Endothelial cell of umbilical vein (primary cell): ENCODE results near the gene GRXCR2. TPM values are rescaled to one million over a fixed set of nuclear protein-coding genes. Genes with fewer than 3 reads are reported as not detected.

Source experiments
- BruUV-seq: library from RNA; stranded (reverse); fragments of 400-500 nt; replicated peaks from 2 replicates; lab custom pipeline; 2021; lab: Mats Ljungman, UMichigan
- CTCF ChIA-PET: fragments of 300-600, 350-600 bp; sonication (Branson Sonifier 250); formaldehyde crosslinking; loops from one replicate; lab custom pipeline; 2021; ENCODE audit warnings: antibody characterized with exemption, inconsistent platforms; lab: Charles Lee
- POLR2A ChIA-PET: fragments of 300-600, 350-600 bp; sonication (Branson Sonifier 250); formaldehyde crosslinking; loops from one replicate; lab custom pipeline; 2021; ENCODE audit warnings: antibody characterized with exemption, inconsistent platforms; lab: Charles Lee
- DNase-seq: peaks from one replicate; pipeline ENCODE4 v3.0.0-alpha.2; 2011; ENCODE audit warnings: low read depth, low spot score
- FAIRE-seq: peaks from 2 replicates; lab custom pipeline; 2011; peaks lifted over from hg19 to GRCh38; lab: Jason Lieb, UNC
- H2AFZ ChIP-seq: 2 replicates; pipeline ENCODE4 v1.6.0; 2012; ENCODE audit warnings: low read depth, low read length, control low read depth, inconsistent platforms
- H3K27ac ChIP-seq: 2 replicates; pipeline ENCODE4 v1.5.1; 2011; ENCODE audit warnings: low read depth, mild to moderate bottlenecking, control low read depth, low read length, moderate library complexity; ENCODE audit not compliant: insufficient read depth
- H3K27me3 ChIP-seq, 2 experiments: 2 replicates each; pipeline versions ENCODE4 v1.6.0 to v1.6.1; 2011; ENCODE audit warnings: low read length in 2 of 2, mixed read lengths in 1 of 2; ENCODE audit not compliant: control insufficient read depth in 2 of 2, insufficient read depth in 2 of 2
- H3K36me3 ChIP-seq, 2 experiments: 2 replicates in 1 of 2; 3 replicates in 1 of 2; pipeline ENCODE4 v1.5.1; 2011; ENCODE audit warnings: low read length in 2 of 2, mild to moderate bottlenecking in 1 of 2, moderate library complexity in 1 of 2; ENCODE audit not compliant: control insufficient read depth in 2 of 2, insufficient read depth in 2 of 2; ENCODE audit errors: extremely low read depth in 1 of 2
- H3K4me1 ChIP-seq: 3 replicates; pipeline ENCODE4 v1.5.1; 2011; ENCODE audit warnings: mild to moderate bottlenecking, low read length; ENCODE audit not compliant: control insufficient read depth, insufficient read depth; ENCODE audit errors: extremely low read depth
- H3K4me2 ChIP-seq: 2 replicates; pipeline ENCODE4 v1.6.1; 2011; ENCODE audit warnings: low read length, control low read depth, mixed read lengths; ENCODE audit not compliant: insufficient read depth
- H3K4me3 ChIP-seq, 3 experiments: fragments of 200-600 bp in 1 of 3; sonication (generic), shearing (Covaris generic) in 1 of 3; replicated peaks in 1 of 3; 2 replicates each; pipeline ENCODE4 v1.5.1; 2011 to 2016; ENCODE audit warnings: control low read depth in 3 of 3, low read length in 3 of 3, mild to moderate bottlenecking in 2 of 3, inconsistent platforms in 1 of 3, low read depth in 1 of 3, moderate library complexity in 1 of 3; ENCODE audit not compliant: insufficient read depth in 1 of 3
- H3K79me2 ChIP-seq: 2 replicates; pipeline ENCODE4 v1.6.0; 2012; ENCODE audit warnings: low read length, inconsistent platforms; ENCODE audit not compliant: control insufficient read depth, insufficient read depth
- H3K9ac ChIP-seq: replicated peaks from 2 replicates; pipeline ENCODE3; 2011; ENCODE audit warnings: low read length, control low read depth; ENCODE audit not compliant: insufficient read depth; ENCODE audit errors: extremely low read depth
- H3K9me1 ChIP-seq: replicated peaks from 3 replicates; pipeline ENCODE4 v1.6.0; 2011; ENCODE audit warnings: mild to moderate bottlenecking, low read length; ENCODE audit not compliant: control insufficient read depth, insufficient read depth; ENCODE audit errors: extremely low read depth
- H3K9me3 ChIP-seq: replicated peaks from 2 replicates; pipeline ENCODE4 v1.5.1; 2012; ENCODE audit warnings: low read length, inconsistent platforms; ENCODE audit not compliant: control insufficient read depth, insufficient read depth
- H4K20me1 ChIP-seq: replicated peaks from 2 replicates; pipeline ENCODE3; 2011; ENCODE audit warnings: mild to moderate bottlenecking, low read length; ENCODE audit not compliant: control insufficient read depth, insufficient read depth; ENCODE audit errors: extremely low read depth
- CTCF ChIP-seq, 2 donors: IDR thresholded peaks; 1 replicate in 1 of 2; 2 replicates in 1 of 2; pipeline ENCODE4 v1.5.1; 2011; ENCODE audit warnings: low read length in 2 of 2, mild to moderate bottlenecking in 2 of 2, moderate library complexity in 2 of 2, control low read depth in 1 of 2, inconsistent platforms in 1 of 2, low read depth in 1 of 2; ENCODE audit not compliant: insufficient read depth in 1 of 2; ENCODE audit errors: extremely low read depth in 1 of 2
- EZH2 ChIP-seq: IDR thresholded peaks from 2 replicates; pipeline ENCODE4 v1.6.1; 2012; ENCODE audit warnings: borderline replicate concordance, low read depth, mild to moderate bottlenecking, moderate library complexity, low read length, inconsistent platforms; ENCODE audit not compliant: severe bottlenecking
- FOS ChIP-seq: IDR thresholded peaks from 2 replicates; pipeline ENCODE4 v1.6.1; 2011; ENCODE audit warnings: mild to moderate bottlenecking, low read length, moderate library complexity, borderline replicate concordance; ENCODE audit not compliant: insufficient read depth
- GATA2 ChIP-seq: IDR thresholded peaks from 2 replicates; pipeline ENCODE4 v1.7.0; 2011; ENCODE audit warnings: low read depth, mild to moderate bottlenecking, moderate library complexity, mixed read lengths, low read length; ENCODE audit not compliant: insufficient read length, insufficient read depth
- JUN ChIP-seq: IDR thresholded peaks from 2 replicates; pipeline ENCODE4 v1.6.1; 2011; ENCODE audit warnings: borderline replicate concordance, low read depth; ENCODE audit not compliant: insufficient read length, insufficient read depth
- MYC ChIP-seq: IDR thresholded peaks from one replicate; pipeline ENCODE4 v1.6.1; 2011; ENCODE audit warnings: mild to moderate bottlenecking, low read depth, low read length
- POLR2A ChIP-seq: IDR thresholded peaks from 2 replicates; pipeline ENCODE4 v1.6.1; 2012; ENCODE audit warnings: low read depth, mild to moderate bottlenecking, control low read depth, low read length
- POLR2AphosphoS5 ChIP-seq: IDR thresholded peaks from 2 replicates; pipeline ENCODE4 v1.6.1; 2012; ENCODE audit warnings: low read depth, mild to moderate bottlenecking, control low read depth, low read length, moderate library complexity; ENCODE audit not compliant: insufficient read depth
- dilution Hi-C: fragments of 300-500 bp; cut with MboI; formaldehyde crosslinking; loops from one replicate; pipeline ENCODE4 v1.15.0; 2019; ENCODE audit warnings: low sequenced_read_pairs; ENCODE audit not compliant: extremely low pct_ligation_motif_present
- intact Hi-C: fragments of 100-400 bp; cut with micrococcal nuclease; formaldehyde crosslinking; loops from one replicate; pipeline ENCODE4 v1.10.0; 2022
- polyA plus RNA-seq, 4 experiments: library from polyadenylated mRNA; depleted of rRNA in 3 of 4; stranded (reverse) in 3 of 4; unstranded in 1 of 4; fragments of >200 nt; gene quantifications; 2 replicates each; pipeline versions ENCODE4 v1.2.1 to v1.2.3, GENCODE V29; 2011 to 2012; ENCODE audit warnings: missing spikeins in 1 of 4
- total RNA-seq: library from RNA; stranded (reverse); gene quantifications from 2 replicates; pipeline ENCODE4 v1.2.3, GENCODE V29; 2021
- TF ChIP-seq, protein P1 (sequence below): IDR thresholded peaks from 2 replicates; pipeline ENCODE4 v1.6.1; 2011; ENCODE audit not compliant: insufficient read depth, insufficient read length

Gene GRXCR2
- total and polyA plus RNA-seq, 2 donors (not counting 3 experiments of a cell fraction or from before 2014, with no cell fraction given), result not detected

- Histone ChIP-seq H3K9me3 (no peaks in the 10 kb centered on the region), H3K4me3 (peak overlapping the region; percentile 60 to 79 (median 69)), H3K4me2 (peak overlapping the region; percentile 88), H4K20me1 (no peaks in the 10 kb centered on the region), H2AFZ (peak overlapping the region; percentile 76), H3K9me1 (no peaks in the 10 kb centered on the region), H3K9ac (peak overlapping the region; percentile 66), H3K27ac (peak overlapping the region; percentile 1), H3K4me1 (peaks cover 32% of the 10 kb centered on the region), H3K79me2 (peaks cover 17% of the 10 kb centered on the region), H3K27me3 (no peaks in the 10 kb centered on the region), H3K36me3 (no peaks in the 10 kb centered on the region)
- CTCF ChIA-PET, result interaction anchor here (0.7 to 2.6 kb wide), 11 partner anchors 9 to 1631 kb away, joined by 3 to 21 read pairs (median 6); no protein-coding TSS in a partner anchor
- FAIRE-seq, result peak; percentile 43
- TF ChIP-seq CTCF (IDR thresholded peaks at IDR 0.05; ENCODE audit: extremely low read depth in 1 of 2, insufficient read depth in 1 of 2, low read depth in 1 of 2, low read length in 2 of 2), result no peak
- TF ChIP-seq, protein P1, sequence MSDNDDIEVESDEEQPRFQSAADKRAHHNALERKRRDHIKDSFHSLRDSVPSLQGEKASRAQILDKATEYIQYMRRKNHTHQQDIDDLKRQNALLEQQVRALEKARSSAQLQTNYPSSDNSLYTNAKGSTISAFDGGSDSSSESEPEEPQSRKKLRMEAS, result no peak
- DNase-seq, result no peak
- no TSS peak for BruUV-seq
- intact Hi-C loops, result loop anchor here (2.0 to 5.0 kb wide), 3 partner anchors 102 to 593 kb away; partner anchors contain the start of gene SH3RF2
- POLR2A ChIA-PET, result interaction anchor here (0.7 kb wide), 1 partner anchor 139 kb away, joined by 4 read pairs; no protein-coding TSS in a partner anchor
- dilution Hi-C loops, result no loop called here
These were observed 38.3 kb downstream of the GRXCR2 start for GRCh38 chr5:145834554-145834916.

DNA sequence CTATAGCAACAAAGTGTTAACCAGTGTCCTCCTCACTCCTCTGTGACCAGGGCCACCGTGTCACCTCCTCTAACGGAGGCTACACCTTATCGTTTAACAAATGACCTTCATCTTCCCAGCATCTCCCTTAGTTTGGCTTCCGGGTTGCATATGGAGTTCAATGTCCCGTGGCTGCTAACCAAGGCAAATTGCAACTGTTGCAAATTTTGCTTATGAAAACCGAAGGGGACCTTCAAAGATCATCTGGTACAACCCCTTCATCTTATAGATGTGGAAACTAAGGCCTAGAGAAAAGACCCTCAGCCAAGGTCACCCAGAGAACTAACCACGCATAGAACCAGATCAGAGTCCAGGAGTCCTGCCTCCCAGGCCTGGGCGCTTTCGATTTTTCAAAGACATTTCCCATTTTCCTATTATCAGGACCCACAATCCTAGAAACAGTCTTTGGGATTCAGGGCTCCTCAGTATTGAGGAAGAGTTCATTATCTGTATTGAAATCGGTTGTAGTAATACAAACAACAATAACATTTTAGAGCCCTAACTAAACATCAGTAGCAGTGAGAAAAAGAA is 39.1 kb downstream of the GRXCR2 start:
- no peak overlapping the region for H2AFZ ChIP-seq
- FAIRE-seq (no peak), DNase-seq (no peak)
- peaks cover 36% of the 10 kb centered on the region for H3K4me1 ChIP-seq
- no peak overlapping the region for H3K4me2 ChIP-seq
- no peaks in the 10 kb centered on the region for H4K20me1 ChIP-seq
- intact Hi-C loops (loop anchor here (2.0 to 5.0 kb wide), 3 partner anchors 103 to 594 kb away; partner anchors contain the start of gene SH3RF2), dilution Hi-C loops (no loop called here)
- no peaks in the 10 kb centered on the region for H3K9me1 ChIP-seq
- BruUV-seq, result no TSS peak
- no peak overlapping the region for H3K9ac ChIP-seq
- peak overlapping the region in 1 of 3 experiments; percentile 79 for H3K4me3 ChIP-seq
- no peak overlapping the region for H3K27ac ChIP-seq
- H3K36me3 ChIP-seq, result no peaks in the 10 kb centered on the region
- ChIA-PET POLR2A (no interaction called here), CTCF (interaction anchor here (1.6 to 2.6 kb wide), 4 partner anchors 8 to 208 kb away, joined by 5 to 21 read pairs (median 15); no protein-coding TSS in a partner anchor)
- peaks cover 21% of the 10 kb centered on the region for H3K79me2 ChIP-seq
- TF ChIP-seq JUN (no peak), POLR2AphosphoS5 (no peak), MYC (no peak), GATA2 (no peak), CTCF (IDR thresholded peaks at IDR 0.05; ENCODE audit: extremely low read depth in 1 of 2, insufficient read depth in 1 of 2, low read depth in 1 of 2, low read length in 2 of 2) (no peak), FOS (no peak), POLR2A (no peak), EZH2 (no peak)
- TF ChIP-seq, protein P1, result no peak
- H3K27me3 ChIP-seq, result no peaks in the 10 kb centered on the region
- no peaks in the 10 kb centered on the region for H3K9me3 ChIP-seq
